HG02642 (cell line): Measurements from ENCODE around the gene OR1J4.
"Not testable (repeated sequence)": the region's sequence is repeated elsewhere in the genome, so short reads cannot be mapped to it uniquely, and the experiment has no call there.

ENCODE experiments used
- ATAC-seq: cut with Tn5 transposase; IDR thresholded peaks from one replicate; pipeline ENCODE4 v1.9.1; 2021; ENCODE audit warnings: mild to moderate bottlenecking; ENCODE audit not compliant: unreplicated experiment, poor library complexity

OR1J4 gene

GRCh38 chr9:122518841-122519240, at the start of gene OR1J4:
Gene OR1J4, plus strand, starts transcription at chr9:122519141. Its CDS starts 0 bp downstream, at chr9:122519141.
- ATAC-seq = no peak

GRCh38 chr9:122474561-122474960, 44.4 kb upstream of the OR1J4 start:
- ATAC-seq = no peak

- no peak for ATAC-seq
Observed at GRCh38 chr9:122475717-122476116, 43.2 kb upstream of the OR1J4 start.

- no peak for ATAC-seq
Observed at GRCh38 chr9:122477346-122477745, 41.6 kb upstream of the OR1J4 start.

GRCh38 chr9:122477826-122478225, 41.1 kb upstream of the OR1J4 start, which contains the start of gene OR1J1:
Gene OR1J1, minus strand, starts transcription at chr9:122477926. Its CDS starts 0 bp downstream, at chr9:122477926.
- ATAC-seq = no peak

- ATAC-seq = no peak
Observed at GRCh38 chr9:122479062-122479461, 39.9 kb upstream of the OR1J4 start.

GRCh38 chr9:122498883-122499288, 20.1 kb upstream of the OR1J4 start:
- no peak for ATAC-seq

GRCh38 chr9:122506964-122507363, 12.0 kb upstream of the OR1J4 start:
- no peak for ATAC-seq

GRCh38 chr9:122510502-122510901, 8.4 kb upstream of the OR1J4 start, which contains the start of gene OR1J2:
Gene OR1J2, plus strand, starts transcription at chr9:122510802. Its CDS starts 0 bp downstream, at chr9:122510802.
- no peak for ATAC-seq

GRCh38 chr9:122518226-122518625, 715 bp upstream of the OR1J4 start:
- no peak for ATAC-seq

- ATAC-seq = no peak
Observed at GRCh38 chr9:122519376-122519775, 435 bp downstream of the OR1J4 start.

- ATAC-seq = no peak
Observed at GRCh38 chr9:122526602-122527001, 7.7 kb downstream of the OR1J4 start.

- no peak for ATAC-seq
Observed at GRCh38 chr9:122527193-122527592, 8.3 kb downstream of the OR1J4 start, which contains the start of gene OR1N1. Gene OR1N1, minus strand, starts transcription at chr9:122527293. Its CDS starts 0 bp downstream, at chr9:122527293.

GRCh38 chr9:122531157-122531556, 12.2 kb downstream of the OR1J4 start:
- not testable (repeated sequence) for ATAC-seq

GRCh38 chr9:122536134-122536533, 17.2 kb downstream of the OR1J4 start:
- no peak for ATAC-seq

- not testable (repeated sequence) for ATAC-seq
Observed at GRCh38 chr9:122537066-122537465, 18.1 kb downstream of the OR1J4 start.

GRCh38 chr9:122538757-122539156, 19.8 kb downstream of the OR1J4 start:
- ATAC-seq = no peak

- ATAC-seq = no peak
Observed at GRCh38 chr9:122546196-122546595, 27.3 kb downstream of the OR1J4 start.

- no peak for ATAC-seq
Observed at GRCh38 chr9:122551371-122551770, 32.4 kb downstream of the OR1J4 start.

- no peak for ATAC-seq
Observed at GRCh38 chr9:122552812-122553211, 33.9 kb downstream of the OR1J4 start, which contains the start of gene OR1N2. Gene OR1N2, plus strand, starts transcription at chr9:122553112. Its CDS starts 100 bp downstream, at chr9:122553212.

- ATAC-seq = no peak
Observed at GRCh38 chr9:122561446-122561845, 42.5 kb downstream of the OR1J4 start.

GRCh38 chr9:122562134-122562760, 43.3 kb downstream of the OR1J4 start:
- ATAC-seq = no peak
